Measurements from ENCODE around the gene ATXN2L.

ATXN2L gene

DNA sequence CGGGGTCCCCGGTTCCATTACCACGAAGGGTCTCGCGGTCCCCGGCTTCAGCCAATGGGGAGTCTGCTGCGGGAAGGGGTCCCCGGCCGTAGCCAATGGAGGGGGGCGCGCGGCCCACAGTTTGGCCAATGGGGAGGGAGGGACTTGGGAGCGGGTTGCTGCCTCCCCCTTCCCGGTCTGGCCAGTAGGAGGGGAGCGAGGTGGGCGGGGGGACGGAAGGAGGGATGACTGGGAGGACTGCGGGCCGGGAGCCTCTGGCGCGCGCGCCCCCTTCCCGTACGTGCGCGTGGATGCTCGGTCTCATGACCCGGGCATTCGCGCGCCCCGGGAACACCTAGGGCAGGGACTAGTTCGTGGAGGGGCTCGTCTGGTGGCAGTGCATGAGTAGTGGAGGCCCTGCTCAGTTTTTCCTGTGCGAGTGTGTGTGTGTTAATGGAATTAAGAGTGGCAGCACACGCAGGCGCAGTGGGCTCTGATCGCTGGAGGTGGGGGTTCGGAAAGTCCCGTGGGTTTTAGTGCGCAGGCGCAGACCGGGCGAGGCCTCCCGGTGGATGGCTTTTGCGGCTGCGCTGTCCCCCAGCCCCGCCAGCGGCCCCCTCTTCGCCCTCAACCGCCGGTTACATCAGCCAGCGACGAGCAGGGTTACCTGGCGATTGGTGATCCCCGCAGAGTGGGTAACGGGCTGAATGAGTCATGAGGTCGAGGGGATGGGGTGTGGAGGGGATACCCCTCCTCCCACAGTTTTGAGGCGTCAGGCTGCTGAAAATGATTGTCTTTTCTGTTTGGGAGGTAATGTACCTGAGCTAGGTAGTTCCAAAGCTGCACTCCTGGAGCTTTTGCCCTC is 1.3 kb downstream of the ATXN2L start:
- peaks cover 31% of the 10 kb centered on the region for H3K36me3 ChIP-seq (ENCODE audit: insufficient read depth, low read length)
- H3K79me2 ChIP-seq (ENCODE audit: control insufficient read depth, insufficient read depth, low read length, unreplicated experiment) = peaks cover 67% of the 10 kb centered on the region
- H2AFZ ChIP-seq (ENCODE audit: low read length, unreplicated experiment) = peak overlapping the region; percentile 67
- peak overlapping the region; percentile 99 for H3K4me3 ChIP-seq (ENCODE audit: low read depth, low read length)
- peak overlapping the region; percentile 89 for H3K27ac ChIP-seq (ENCODE audit: low read depth, low read length)
- no peaks in the 10 kb centered on the region for H3K27me3 ChIP-seq (ENCODE audit: insufficient read depth, low read length)
- H3K4me1 ChIP-seq (ENCODE audit: control insufficient read depth, insufficient read depth, low read length, unreplicated experiment) = peaks cover 21% of the 10 kb centered on the region

DNA sequence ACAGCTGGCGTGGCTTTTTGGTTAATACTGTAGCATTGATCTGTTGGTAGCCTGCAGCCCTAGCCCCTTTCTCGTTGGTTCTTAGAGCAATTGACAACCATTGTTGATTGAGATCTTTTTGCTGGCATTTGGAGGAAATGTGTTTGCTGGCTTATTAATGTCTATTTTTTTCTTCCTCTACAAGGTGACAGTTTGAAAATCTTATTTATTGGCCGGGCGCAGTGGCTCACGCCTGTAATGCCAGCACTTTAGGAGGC is 1.8 kb downstream of the ATXN2L start:
- H3K27ac ChIP-seq (ENCODE audit: low read depth, low read length) = peak overlapping the region; percentile 89
- peaks cover 37% of the 10 kb centered on the region for H3K36me3 ChIP-seq (ENCODE audit: insufficient read depth, low read length)
- no peaks in the 10 kb centered on the region for H3K27me3 ChIP-seq (ENCODE audit: insufficient read depth, low read length)

DNA sequence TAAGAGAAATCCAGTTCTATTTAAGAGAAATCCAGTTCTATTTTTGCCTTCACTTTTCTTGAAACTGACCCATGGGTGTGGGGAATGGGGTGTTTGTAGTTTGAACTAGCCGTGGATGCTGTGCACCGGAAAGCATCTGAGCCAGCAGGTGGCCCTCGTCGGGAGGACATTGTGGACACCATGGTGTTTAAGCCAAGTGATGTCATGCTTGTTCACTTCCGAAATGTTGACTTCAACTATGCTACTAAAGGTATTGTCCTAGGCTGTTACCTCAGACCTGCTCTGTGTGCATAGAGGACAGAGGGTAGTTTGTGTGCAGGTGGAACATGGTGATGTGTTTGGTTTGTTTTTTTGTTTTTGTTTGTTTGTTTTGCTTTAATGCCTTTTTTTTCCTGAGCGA is 3.3 kb downstream of the ATXN2L start:
- Histone ChIP-seq H3K27me3 (ENCODE audit: insufficient read depth, low read length) (no peaks in the 10 kb centered on the region), H3K4me1 (ENCODE audit: control insufficient read depth, insufficient read depth, low read length, unreplicated experiment) (peaks cover 21% of the 10 kb centered on the region), H3K27ac (ENCODE audit: low read depth, low read length) (no peak overlapping the region), H3K4me3 (ENCODE audit: low read depth, low read length) (peak overlapping the region; percentile 99), H3K36me3 (ENCODE audit: insufficient read depth, low read length) (peaks cover 47% of the 10 kb centered on the region), H3K79me2 (ENCODE audit: control insufficient read depth, insufficient read depth, low read length, unreplicated experiment) (peaks cover 86% of the 10 kb centered on the region), H2AFZ (ENCODE audit: low read length, unreplicated experiment) (no peak overlapping the region)

More for the DNA sequence above, 1.8 kb downstream of the ATXN2L start:
- Histone ChIP-seq H3K79me2 (ENCODE audit: control insufficient read depth, insufficient read depth, low read length, unreplicated experiment) (peaks cover 72% of the 10 kb centered on the region), H3K4me1 (ENCODE audit: control insufficient read depth, insufficient read depth, low read length, unreplicated experiment) (peaks cover 21% of the 10 kb centered on the region), H2AFZ (ENCODE audit: low read length, unreplicated experiment) (no peak overlapping the region), H3K4me3 (ENCODE audit: low read depth, low read length) (peak overlapping the region; percentile 99)

DNA sequence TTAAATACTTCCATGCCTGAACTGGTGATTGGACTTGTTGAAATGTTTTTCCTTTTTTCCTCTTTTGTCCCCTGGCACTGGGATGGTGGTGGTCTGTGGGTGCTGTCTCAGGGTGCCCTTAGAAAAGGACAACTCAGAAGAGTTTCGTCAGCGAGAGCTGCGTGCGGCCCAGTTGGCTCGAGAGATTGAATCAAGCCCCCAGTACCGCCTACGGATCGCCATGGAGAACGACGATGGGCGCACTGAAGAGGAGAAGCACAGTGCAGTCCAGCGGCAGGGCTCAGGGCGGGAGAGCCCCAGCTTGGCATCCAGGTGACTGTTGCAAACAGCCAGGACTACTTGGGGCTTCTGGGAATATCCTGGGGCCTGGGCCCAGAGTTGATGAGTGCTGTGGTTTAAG is 6.9 kb downstream of the ATXN2L start:
- H3K4me1 ChIP-seq (ENCODE audit: control insufficient read depth, insufficient read depth, low read length, unreplicated experiment) = peaks cover 19% of the 10 kb centered on the region
- H3K36me3 ChIP-seq (ENCODE audit: insufficient read depth, low read length) = peaks cover 69% of the 10 kb centered on the region
- no peak overlapping the region for H2AFZ ChIP-seq (ENCODE audit: low read length, unreplicated experiment)
- no peaks in the 10 kb centered on the region for H3K27me3 ChIP-seq (ENCODE audit: insufficient read depth, low read length)
- peaks cover 62% of the 10 kb centered on the region for H3K79me2 ChIP-seq (ENCODE audit: control insufficient read depth, insufficient read depth, low read length, unreplicated experiment)
- H3K27ac ChIP-seq (ENCODE audit: low read depth, low read length) = no peak overlapping the region
- no peak overlapping the region for H3K4me3 ChIP-seq (ENCODE audit: low read depth, low read length)

DNA sequence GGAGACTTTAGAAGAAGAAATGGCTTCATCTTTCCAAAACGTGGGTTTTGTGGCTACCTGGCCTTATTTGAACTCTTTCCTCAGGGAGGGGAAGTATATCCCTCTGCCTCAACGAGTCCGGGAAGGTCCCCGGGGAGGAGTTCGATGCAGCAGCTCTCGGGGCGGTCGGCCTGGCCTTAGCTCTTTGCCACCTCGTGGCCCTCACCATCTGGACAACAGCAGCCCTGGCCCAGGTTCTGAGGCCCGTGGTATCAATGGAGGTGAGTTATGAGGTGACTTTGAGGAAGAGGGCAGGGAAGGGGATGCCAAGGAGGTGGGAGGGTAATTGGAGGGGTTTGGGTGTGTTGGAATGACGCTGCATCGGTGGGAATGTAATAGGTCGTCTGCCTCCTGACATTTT is 7.7 kb downstream of the ATXN2L start:
- Histone ChIP-seq H3K27ac (ENCODE audit: low read depth, low read length) (no peak overlapping the region), H3K4me3 (ENCODE audit: low read depth, low read length) (no peak overlapping the region), H3K79me2 (ENCODE audit: control insufficient read depth, insufficient read depth, low read length, unreplicated experiment) (peaks cover 54% of the 10 kb centered on the region), H3K36me3 (ENCODE audit: insufficient read depth, low read length) (peaks cover 65% of the 10 kb centered on the region), H3K27me3 (ENCODE audit: insufficient read depth, low read length) (no peaks in the 10 kb centered on the region), H3K4me1 (ENCODE audit: control insufficient read depth, insufficient read depth, low read length, unreplicated experiment) (peaks cover 11% of the 10 kb centered on the region), H2AFZ (ENCODE audit: low read length, unreplicated experiment) (no peak overlapping the region)

DNA sequence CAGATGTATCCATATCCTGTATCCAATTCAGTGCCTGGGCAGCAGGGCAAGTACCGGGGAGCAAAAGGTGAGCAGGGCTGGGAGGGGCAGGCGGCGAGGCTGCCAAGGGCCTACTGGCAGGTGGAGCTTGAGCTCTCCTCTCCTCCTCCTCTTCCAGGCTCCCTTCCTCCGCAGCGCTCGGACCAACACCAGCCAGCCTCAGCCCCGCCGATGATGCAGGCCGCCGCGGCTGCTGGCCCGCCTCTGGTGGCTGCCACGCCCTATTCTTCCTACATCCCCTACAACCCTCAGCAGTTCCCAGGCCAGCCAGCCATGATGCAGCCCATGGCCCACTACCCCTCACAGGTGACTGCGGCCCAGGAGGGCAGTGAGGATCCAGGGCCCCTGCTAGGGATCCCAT is 11.6 kb downstream of the ATXN2L start:
- Histone ChIP-seq H3K27ac (ENCODE audit: low read depth, low read length) (no peak overlapping the region), H3K79me2 (ENCODE audit: control insufficient read depth, insufficient read depth, low read length, unreplicated experiment) (peaks cover 17% of the 10 kb centered on the region), H3K27me3 (ENCODE audit: insufficient read depth, low read length) (no peaks in the 10 kb centered on the region), H2AFZ (ENCODE audit: low read length, unreplicated experiment) (no peak overlapping the region), H3K4me3 (ENCODE audit: low read depth, low read length) (no peak overlapping the region), H3K36me3 (ENCODE audit: insufficient read depth, low read length) (peaks cover 44% of the 10 kb centered on the region), H3K4me1 (ENCODE audit: control insufficient read depth, insufficient read depth, low read length, unreplicated experiment) (no peaks in the 10 kb centered on the region)

DNA sequence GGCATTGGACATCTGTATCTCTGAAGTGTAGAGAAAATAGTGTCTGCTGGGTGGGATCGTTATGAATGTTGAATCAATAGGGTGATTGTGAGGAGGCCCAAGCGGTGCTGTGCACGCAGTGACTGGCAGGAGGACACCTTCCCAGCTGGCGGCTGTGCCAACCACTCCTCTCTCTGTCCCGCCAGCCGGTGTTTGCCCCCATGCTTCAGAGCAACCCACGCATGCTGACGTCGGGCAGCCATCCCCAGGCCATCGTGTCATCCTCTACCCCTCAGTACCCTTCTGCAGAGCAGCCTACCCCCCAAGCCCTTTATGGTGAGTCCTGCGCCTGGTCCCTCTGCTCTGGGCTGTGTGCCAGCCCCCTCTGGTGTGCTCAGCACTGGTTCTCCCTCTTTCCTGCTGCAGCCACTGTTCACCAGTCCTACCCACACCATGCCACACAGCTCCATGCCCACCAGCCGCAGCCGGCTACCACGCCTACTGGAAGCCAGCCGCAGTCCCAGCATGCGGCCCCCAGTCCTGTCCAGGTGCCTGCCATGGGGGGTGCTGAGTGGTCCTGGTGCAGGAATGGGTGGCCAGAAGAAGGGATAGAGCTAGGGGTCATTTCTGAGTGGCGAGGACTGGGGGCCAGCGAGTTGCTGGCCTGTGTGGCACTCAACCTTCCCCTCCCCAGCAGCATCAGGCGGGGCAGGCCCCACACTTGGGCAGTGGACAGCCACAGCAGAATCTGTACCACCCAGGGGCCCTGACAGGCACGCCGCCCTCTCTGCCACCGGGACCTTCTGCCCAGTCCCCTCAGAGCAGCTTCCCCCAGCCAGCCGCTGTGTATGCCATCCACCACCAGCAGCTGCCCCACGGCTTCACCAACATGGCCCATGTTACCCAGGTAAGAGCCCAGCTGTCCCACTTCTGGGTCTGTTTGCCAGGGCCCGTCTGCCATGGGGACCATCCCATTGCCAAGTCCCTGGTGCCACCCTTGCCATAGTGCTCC is 12.4 kb downstream of the ATXN2L start:
- Histone ChIP-seq H3K36me3 (ENCODE audit: insufficient read depth, low read length) (peaks cover 36% of the 10 kb centered on the region), H2AFZ (ENCODE audit: low read length, unreplicated experiment) (no peak overlapping the region), H3K27ac (ENCODE audit: low read depth, low read length) (no peak overlapping the region), H3K4me1 (ENCODE audit: control insufficient read depth, insufficient read depth, low read length, unreplicated experiment) (no peaks in the 10 kb centered on the region), H3K4me3 (ENCODE audit: low read depth, low read length) (no peak overlapping the region), H3K79me2 (ENCODE audit: control insufficient read depth, insufficient read depth, low read length, unreplicated experiment) (peaks cover 10% of the 10 kb centered on the region), H3K27me3 (ENCODE audit: insufficient read depth, low read length) (no peaks in the 10 kb centered on the region)

DNA sequence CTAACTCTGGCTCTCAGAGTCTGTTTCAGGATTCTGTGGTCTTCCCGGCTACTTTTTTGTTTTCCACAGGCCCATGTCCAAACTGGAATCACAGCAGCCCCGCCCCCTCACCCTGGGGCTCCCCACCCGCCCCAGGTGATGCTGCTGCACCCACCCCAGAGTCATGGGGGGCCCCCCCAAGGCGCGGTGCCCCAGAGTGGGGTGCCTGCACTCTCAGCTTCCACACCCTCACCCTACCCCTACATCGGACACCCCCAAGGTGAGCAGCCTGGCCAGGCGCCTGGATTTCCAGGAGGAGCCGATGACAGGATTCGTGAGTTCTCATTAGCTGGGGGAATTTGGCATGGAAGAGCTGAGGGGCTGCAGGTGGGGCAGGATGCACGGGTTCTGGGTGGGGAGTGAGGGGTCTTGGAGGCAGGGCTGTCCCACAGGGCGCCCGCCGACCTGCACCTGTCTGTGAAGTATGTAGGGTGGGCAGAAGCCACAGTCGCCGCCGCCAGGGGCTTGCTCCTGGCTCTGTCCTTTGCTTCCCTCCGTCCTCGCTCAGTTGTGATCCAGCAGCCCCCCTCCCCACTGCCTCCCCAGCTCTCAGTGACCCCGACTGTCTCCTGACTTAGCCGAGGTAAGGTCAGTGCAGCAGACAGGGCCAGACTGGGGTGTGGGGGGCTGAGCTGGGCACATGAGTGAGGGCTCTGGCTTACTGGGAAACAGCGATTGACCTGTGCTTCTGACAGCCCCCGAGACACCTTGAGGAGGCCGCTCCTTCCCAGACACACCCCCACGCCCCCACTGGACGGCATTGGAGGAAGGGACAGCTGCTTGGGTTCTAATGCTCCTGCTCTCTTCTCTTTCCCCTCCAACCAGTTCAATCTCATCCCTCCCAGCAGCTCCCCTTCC is 13.3 kb downstream of the ATXN2L start:
- no peak overlapping the region for H3K4me3 ChIP-seq (ENCODE audit: low read depth, low read length)
- no peak overlapping the region for H2AFZ ChIP-seq (ENCODE audit: low read length, unreplicated experiment)
- H3K36me3 ChIP-seq (ENCODE audit: insufficient read depth, low read length) = peaks cover 27% of the 10 kb centered on the region
- H3K27ac ChIP-seq (ENCODE audit: low read depth, low read length) = no peak overlapping the region
- no peaks in the 10 kb centered on the region for H3K4me1 ChIP-seq (ENCODE audit: control insufficient read depth, insufficient read depth, low read length, unreplicated experiment)
- H3K27me3 ChIP-seq (ENCODE audit: insufficient read depth, low read length) = no peaks in the 10 kb centered on the region
- peaks cover under 1% of the 10 kb centered on the region for H3K79me2 ChIP-seq (ENCODE audit: control insufficient read depth, insufficient read depth, low read length, unreplicated experiment)

DNA sequence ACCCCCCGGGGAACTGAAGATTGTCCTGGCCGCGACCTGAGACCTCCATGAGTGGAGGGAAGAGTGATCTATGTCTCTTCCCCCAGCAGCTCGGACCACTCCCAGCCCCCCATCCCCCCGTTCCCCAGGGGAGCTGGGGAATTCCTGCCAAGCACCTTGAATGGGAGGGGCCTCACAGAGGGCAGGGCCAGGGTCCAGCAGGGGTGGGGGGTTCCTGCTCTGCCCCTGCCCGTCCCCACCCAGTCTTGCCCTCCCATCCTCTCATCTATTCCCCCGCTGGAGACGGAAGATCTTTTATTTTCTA is 13.9 kb downstream of the ATXN2L start:
- Histone ChIP-seq H3K36me3 (ENCODE audit: insufficient read depth, low read length) (peaks cover 22% of the 10 kb centered on the region), H3K79me2 (ENCODE audit: control insufficient read depth, insufficient read depth, low read length, unreplicated experiment) (no peaks in the 10 kb centered on the region)

More for the DNA sequence above, 13.9 kb downstream of the ATXN2L start:
- no peak overlapping the region for H3K27ac ChIP-seq (ENCODE audit: low read depth, low read length)
- no peaks in the 10 kb centered on the region for H3K4me1 ChIP-seq (ENCODE audit: control insufficient read depth, insufficient read depth, low read length, unreplicated experiment)
- no peak overlapping the region for H3K4me3 ChIP-seq (ENCODE audit: low read depth, low read length)
- H2AFZ ChIP-seq (ENCODE audit: low read length, unreplicated experiment) = no peak overlapping the region
- H3K27me3 ChIP-seq (ENCODE audit: insufficient read depth, low read length) = no peaks in the 10 kb centered on the region

All from ACC112 (cell line).